ENCODE data around the gene PTGES2.

GRCh38 chr9:128097543-128098296 lies 29.8 kb downstream of the PTGES2 start:
- TF ChIP-seq CTCF (IDR thresholded peaks at IDR 0.05; ENCODE audit: low read depth, low read length, poor library complexity, severe bottlenecking) (no peak), EZH2phosphoT487 (IDR thresholded peaks at IDR 0.05; ENCODE audit: borderline replicate concordance, low read length) (no peak)
